OCI-LY7 (cell line): ENCODE results near the gene MCM5. TPM values are rescaled to one million over a fixed set of nuclear protein-coding genes. Genes with fewer than 3 reads are reported as not detected.

Experiments used
- BruUV-seq: library from RNA; stranded (reverse); fragments of 400-500 nt; replicated peaks from 2 replicates; lab custom pipeline; 2021; lab: Mats Ljungman, UMichigan
- CTCF ChIA-PET: fragments of 300-600 bp; sonication (Branson Sonifier 250); formaldehyde crosslinking; loops from one replicate; lab custom pipeline; 2022; ENCODE audit warnings: antibody characterized with exemption; ENCODE audit not compliant: unreplicated experiment; lab: Charles Lee
- POLR2A ChIA-PET: fragments of 300-600 bp; sonication (Branson Sonifier 250); formaldehyde crosslinking; loops from one replicate; lab custom pipeline; 2022; ENCODE audit warnings: antibody characterized with exemption; lab: Charles Lee
- DNase-seq: peaks from one replicate; pipeline ENCODE4 v3.0.0-alpha.2; 2015; ENCODE audit warnings: low spot score
- H2AFZ ChIP-seq: fragments of 200-600 bp; sonication (generic), shearing (Covaris generic); 2 replicates; pipeline ENCODE4 v1.6.1; 2014; ENCODE audit warnings: mild to moderate bottlenecking, antibody characterized with exemption, low read length, moderate library complexity
- H3K27ac ChIP-seq: fragments of 200-600 bp; sonication (generic); 2 replicates; pipeline ENCODE4 v1.5.1; 2014; ENCODE audit warnings: mixed run types, low read depth, mild to moderate bottlenecking, moderate library complexity, low read length, inconsistent platforms; ENCODE audit not compliant: poor library complexity, severe bottlenecking
- H3K36me3 ChIP-seq: fragments of 200-600 bp; sonication (generic); 2 replicates; pipeline ENCODE4 v1.6.1; 2014; ENCODE audit warnings: mild to moderate bottlenecking, antibody characterized with exemption, low read length, moderate library complexity, mixed read lengths; ENCODE audit not compliant: insufficient read depth
- H3K4me1 ChIP-seq: fragments of 200-600 bp; sonication (generic); 2 replicates; pipeline ENCODE4 v1.5.1; 2014; ENCODE audit warnings: mild to moderate bottlenecking, low read length; ENCODE audit not compliant: insufficient read depth, poor library complexity, severe bottlenecking
- H3K4me2 ChIP-seq: fragments of 200-600 bp; sonication (generic); 2 replicates; pipeline ENCODE4 v1.6.1; 2014; ENCODE audit warnings: mild to moderate bottlenecking, low read length
- H3K4me3 ChIP-seq: fragments of 200-600 bp; sonication (generic); 2 replicates; pipeline ENCODE4 v1.5.1; 2014; ENCODE audit warnings: mild to moderate bottlenecking, low read depth, low read length; ENCODE audit not compliant: poor library complexity, severe bottlenecking
- H3K79me2 ChIP-seq: fragments of 200-600 bp; sonication (generic); 2 replicates; pipeline ENCODE4 v1.6.1; 2016; ENCODE audit warnings: low read depth, mild to moderate bottlenecking, low read length, moderate library complexity, mixed read lengths; ENCODE audit not compliant: insufficient read depth
- H3K9me2 ChIP-seq: fragments of 200-600 bp; sonication (generic); 2 replicates; pipeline ENCODE4 v1.6.1; 2016; ENCODE audit warnings: mild to moderate bottlenecking, low read length, mixed read lengths; ENCODE audit not compliant: insufficient read depth
- H3K9me3 ChIP-seq: fragments of 200-600 bp; sonication (generic); 2 replicates; pipeline ENCODE4 v1.6.1; 2014; ENCODE audit warnings: mild to moderate bottlenecking, mixed run types, low read length, mixed read lengths
- H4K20me1 ChIP-seq: fragments of 200-600 bp; sonication (generic); 2 replicates; pipeline ENCODE4 v1.6.1; 2014; ENCODE audit warnings: mild to moderate bottlenecking, antibody characterized with exemption, low read length, moderate library complexity, mixed read lengths; ENCODE audit not compliant: insufficient read depth
- CTCF ChIP-seq: fragments of 200-600 bp; sonication (generic); conservative IDR thresholded peaks from 2 replicates; pipeline ENCODE4 v1.5.1; 2014; ENCODE audit warnings: mild to moderate bottlenecking, antibody characterized with exemption, low read length, moderate library complexity, mixed read lengths
- EZH2phosphoT487 ChIP-seq: fragments of 200-600 bp; sonication (generic); IDR thresholded peaks from 2 replicates; pipeline ENCODE4 v1.6.1; 2018; ENCODE audit warnings: low read depth, borderline replicate concordance, mild to moderate bottlenecking, mixed run types, antibody characterized with exemption, low read length, moderate library complexity, mixed read lengths
- intact Hi-C: fragments of 100-400 bp; cut with micrococcal nuclease; formaldehyde crosslinking; loops from one replicate; pipeline ENCODE4 v1.10.0; 2022; ENCODE audit not compliant: unreplicated experiment
- total RNA-seq, 2 experiments: library from RNA; depleted of rRNA in 1 of 2; stranded (reverse); fragments of >200 nt in 1 of 2; shearing (Covaris generic) in 1 of 2; gene quantifications; 2 replicates each; pipeline ENCODE4 v1.2.3, GENCODE V29; 2014 to 2022

Gene MCM5
- total RNA-seq, 2 experiments from 2014 or later, result 242 to 360 TPM

- intact Hi-C loops, result no loop called here
- H3K4me3 ChIP-seq, result peak overlapping the region; percentile 79
- peak overlapping the region; percentile 97 for H3K4me2 ChIP-seq
- H3K9me2 ChIP-seq, result no peaks in the 10 kb centered on the region
- no peak overlapping the region for H2AFZ ChIP-seq
- H3K27ac ChIP-seq, result peak overlapping the region; percentile 86
- DNase-seq, result no peak
- peaks cover 6% of the 10 kb centered on the region; the same call in 1 of the 2 replicates for H4K20me1 ChIP-seq
- peaks cover 45% of the 10 kb centered on the region for H3K79me2 ChIP-seq
- no peaks in the 10 kb centered on the region; the same call in 1 of the 2 replicates for H3K9me3 ChIP-seq
- H3K36me3 ChIP-seq, result peaks cover 66% of the 10 kb centered on the region
- ChIA-PET POLR2A (interaction anchor here (1.3 kb wide), 1 partner anchor 8 kb away, joined by 6 read pairs; no protein-coding TSS in a partner anchor), CTCF (interaction anchor here (0.6 kb wide), 1 partner anchor 41 kb away, joined by 3 read pairs; no protein-coding TSS in a partner anchor)
- BruUV-seq, result no TSS peak
- no peak for TF ChIP-seq CTCF
- TF ChIP-seq EZH2phosphoT487, result no peak
- peaks cover 60% of the 10 kb centered on the region for H3K4me1 ChIP-seq
These were observed 1.9 kb downstream of the MCM5 start for GRCh38 chr22:35401863-35402262.

GRCh38 chr22:35403356-35403755 lies 3.4 kb downstream of the MCM5 start:
- H3K9me2 ChIP-seq, result no peaks in the 10 kb centered on the region
- peaks cover 6% of the 10 kb centered on the region for H4K20me1 ChIP-seq
- no TSS peak for BruUV-seq
- CTCF ChIA-PET, result interaction anchor here (0.5 kb wide), 1 partner anchor 54 kb away, joined by 4 read pairs; no protein-coding TSS in a partner anchor
- no peak overlapping the region for H2AFZ ChIP-seq
- intact Hi-C loops, result no loop called here
- H3K4me3 ChIP-seq, result peak overlapping the region; percentile 79
- TF ChIP-seq EZH2phosphoT487, result no peak
- TF ChIP-seq CTCF, result no peak
- H3K36me3 ChIP-seq, result peaks cover 81% of the 10 kb centered on the region
- peak overlapping the region; percentile 97 for H3K4me2 ChIP-seq
- peaks cover 60% of the 10 kb centered on the region for H3K4me1 ChIP-seq
- no peak for DNase-seq
- H3K27ac ChIP-seq, result peak overlapping the region; percentile 86
- POLR2A ChIA-PET, result interaction anchor here (0.7 kb wide), 1 partner anchor 410 kb away, joined by 3 read pairs; no protein-coding TSS in a partner anchor
- H3K9me3 ChIP-seq, result no peaks in the 10 kb centered on the region; the same call in 1 of the 2 replicates
- peaks cover 45% of the 10 kb centered on the region for H3K79me2 ChIP-seq

- H3K79me2 ChIP-seq, result peaks cover 45% of the 10 kb centered on the region
- ChIA-PET CTCF (no interaction called here), POLR2A (interaction anchor here (0.7 kb wide), 2 partner anchors 43 to 173 kb away, joined by 3 to 4 read pairs; no protein-coding TSS in a partner anchor)
- no peaks in the 10 kb centered on the region for H3K9me2 ChIP-seq
- intact Hi-C loops, result no loop called here
- peaks cover 6% of the 10 kb centered on the region for H4K20me1 ChIP-seq
- H3K9me3 ChIP-seq, result no peaks in the 10 kb centered on the region
- H3K4me1 ChIP-seq, result peaks cover 58% of the 10 kb centered on the region
- peaks cover 89% of the 10 kb centered on the region for H3K36me3 ChIP-seq
- no peak overlapping the region for H3K27ac ChIP-seq
- H2AFZ ChIP-seq, result no peak overlapping the region
- H3K4me3 ChIP-seq, result no peak overlapping the region
- DNase-seq, result no peak
- H3K4me2 ChIP-seq, result peak overlapping the region; percentile 97; the same call in 1 of the 2 replicates
- TF ChIP-seq CTCF, result no peak
- no peak for TF ChIP-seq EZH2phosphoT487
- no TSS peak for BruUV-seq
These were observed 4.2 kb downstream of the MCM5 start for GRCh38 chr22:35404176-35404575.
